Nephron progenitor cell (in vitro differentiated cells): ENCODE measurements around the gene USH2A.

Experiments
- DNase-seq: peaks from one replicate; pipeline ENCODE4 v3.0.0; 2021
- H3K27ac Mint-ChIP-seq: 2 replicates; pipeline ENCODE4 v1.8.0; 2021; ENCODE audit warnings: mild to moderate bottlenecking, moderate library complexity, mixed read lengths
- H3K27me3 Mint-ChIP-seq: 2 replicates; pipeline ENCODE4 v1.8.0; 2021; ENCODE audit warnings: mild to moderate bottlenecking, low read depth, mixed read lengths; ENCODE audit not compliant: poor library complexity
- H3K36me3 Mint-ChIP-seq: 2 replicates; pipeline ENCODE4 v1.8.0; 2021; ENCODE audit warnings: low read depth, mixed read lengths
- H3K4me1 Mint-ChIP-seq: 2 replicates; pipeline ENCODE4 v1.8.0; 2021; ENCODE audit warnings: mixed read lengths
- H3K4me3 Mint-ChIP-seq: 2 replicates; pipeline ENCODE4 v1.8.0; 2021; ENCODE audit warnings: mild to moderate bottlenecking, moderate library complexity, mixed read lengths
- H3K9me3 Mint-ChIP-seq: 2 replicates; pipeline ENCODE4 v1.8.0; 2021; ENCODE audit warnings: mild to moderate bottlenecking, moderate library complexity, mixed read lengths
- CTCF ChIP-seq: fragments of 200-600 bp; sonication (generic); IDR thresholded peaks from 2 replicates; pipeline ENCODE4 v1.5.0; 2021; ENCODE audit warnings: antibody characterized with exemption

USH2A gene

GRCh38 chr1:215717677-215718426 lies 705.4 kb downstream of the USH2A start:
- Mint-ChIP-seq H3K9me3 (no peaks in the 10 kb centered on the region), H3K27me3 (peaks cover 11% of the 10 kb centered on the region), H3K36me3 (no peaks in the 10 kb centered on the region), H3K4me1 (no peaks in the 10 kb centered on the region), H3K27ac (no peak overlapping the region), H3K4me3 (no peak overlapping the region)
- no peak for DNase-seq
- no peak for TF ChIP-seq CTCF

GRCh38 chr1:215710899-215711225 lies 712.4 kb downstream of the USH2A start:
- no peaks in the 10 kb centered on the region for H3K4me1 Mint-ChIP-seq
- H3K27me3 Mint-ChIP-seq: peaks cover 7% of the 10 kb centered on the region
- no peaks in the 10 kb centered on the region for H3K36me3 Mint-ChIP-seq
- TF ChIP-seq CTCF: no peak
- H3K4me3 Mint-ChIP-seq: no peak overlapping the region
- no peak overlapping the region for H3K27ac Mint-ChIP-seq
- H3K9me3 Mint-ChIP-seq: no peaks in the 10 kb centered on the region
- DNase-seq: no peak

DNA sequence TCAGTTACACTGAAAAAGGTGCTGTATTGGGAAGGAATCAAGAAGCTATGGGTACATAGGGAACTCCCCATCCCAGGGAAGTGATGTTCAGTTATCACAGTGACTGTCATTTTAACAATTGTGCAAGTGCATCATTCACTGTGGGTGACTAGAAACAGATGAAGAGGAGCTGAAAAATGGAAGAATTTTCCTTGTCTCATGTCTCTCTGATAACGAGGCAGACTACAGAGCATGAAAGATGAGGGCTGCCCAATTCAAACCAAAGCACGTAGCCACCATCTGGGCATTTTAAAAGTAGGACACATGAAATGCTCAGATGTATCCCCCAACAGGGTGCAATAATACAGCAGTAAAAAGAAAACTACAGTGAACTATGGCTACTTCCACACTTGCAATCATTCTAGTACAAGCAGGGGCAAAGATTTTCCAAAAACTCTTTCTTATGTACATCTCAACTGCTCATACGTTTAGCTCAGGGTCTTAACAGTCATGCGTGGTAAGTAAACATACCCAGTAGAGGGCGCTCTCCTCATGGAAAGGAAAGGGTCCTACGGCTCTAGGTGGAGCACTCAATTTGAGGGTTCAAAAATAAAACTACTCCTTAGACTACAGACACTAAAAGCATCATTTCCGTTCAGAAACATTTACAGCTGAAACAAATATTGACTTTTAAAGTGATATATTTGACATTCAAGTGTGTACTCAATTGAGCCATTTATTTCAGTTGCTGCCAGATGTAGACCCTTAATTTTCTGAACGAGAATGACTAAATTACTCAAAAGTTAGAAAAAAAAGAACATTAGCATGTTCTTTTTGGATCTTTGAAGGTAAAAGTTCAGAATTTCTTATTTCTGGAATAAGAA lies 713.0 kb downstream of the USH2A start:
- no peak overlapping the region for H3K4me3 Mint-ChIP-seq
- no peak overlapping the region for H3K27ac Mint-ChIP-seq
- no peaks in the 10 kb centered on the region for H3K9me3 Mint-ChIP-seq
- TF ChIP-seq CTCF: peak; percentile 72
- no peaks in the 10 kb centered on the region for H3K4me1 Mint-ChIP-seq
- DNase-seq: peak; percentile 41
- no peaks in the 10 kb centered on the region for H3K36me3 Mint-ChIP-seq
- peaks cover 7% of the 10 kb centered on the region for H3K27me3 Mint-ChIP-seq

DNA sequence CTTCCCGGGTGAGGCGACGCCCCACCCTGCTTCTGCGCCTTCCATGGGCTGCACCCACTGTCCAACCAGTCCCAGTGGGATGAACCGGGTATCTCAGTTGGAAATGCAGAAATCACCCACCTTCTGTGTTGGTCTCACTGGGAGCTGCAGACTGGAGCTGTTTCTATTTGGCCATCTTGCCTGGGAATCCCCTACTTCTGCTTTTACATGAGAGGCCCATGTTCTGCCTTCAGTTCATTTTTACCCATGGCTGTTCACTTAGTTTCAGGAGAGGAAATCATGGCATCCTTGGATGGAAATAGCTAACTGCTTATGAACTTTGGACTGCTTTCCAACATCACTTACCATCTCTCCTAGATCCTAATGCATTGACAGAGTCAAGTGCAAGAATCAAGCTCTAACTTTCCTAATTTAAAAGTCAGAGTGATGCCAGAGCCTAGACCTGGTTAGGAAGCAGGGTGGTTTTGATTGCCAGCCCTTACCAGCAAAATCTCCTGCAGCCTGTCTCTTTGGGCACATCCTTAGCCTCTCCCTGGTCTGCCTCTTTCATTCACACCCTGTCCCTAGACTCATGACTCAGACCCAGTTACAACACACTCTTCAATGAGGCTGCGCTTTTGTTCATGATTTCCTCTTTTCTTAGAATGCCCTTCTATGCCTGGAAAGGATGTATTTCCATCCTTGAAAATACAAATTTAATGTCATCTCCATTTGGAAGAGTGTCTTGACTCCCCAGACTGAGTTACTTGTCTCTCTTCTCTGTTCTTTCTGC lies 719.0 kb downstream of the USH2A start:
- Mint-ChIP-seq H3K9me3 (peaks cover 27% of the 10 kb centered on the region), H3K36me3 (no peaks in the 10 kb centered on the region), H3K4me1 (no peaks in the 10 kb centered on the region), H3K27me3 (peaks cover 8% of the 10 kb centered on the region), H3K27ac (no peak overlapping the region), H3K4me3 (no peak overlapping the region)
- no peak for DNase-seq
- no peak for TF ChIP-seq CTCF

DNA sequence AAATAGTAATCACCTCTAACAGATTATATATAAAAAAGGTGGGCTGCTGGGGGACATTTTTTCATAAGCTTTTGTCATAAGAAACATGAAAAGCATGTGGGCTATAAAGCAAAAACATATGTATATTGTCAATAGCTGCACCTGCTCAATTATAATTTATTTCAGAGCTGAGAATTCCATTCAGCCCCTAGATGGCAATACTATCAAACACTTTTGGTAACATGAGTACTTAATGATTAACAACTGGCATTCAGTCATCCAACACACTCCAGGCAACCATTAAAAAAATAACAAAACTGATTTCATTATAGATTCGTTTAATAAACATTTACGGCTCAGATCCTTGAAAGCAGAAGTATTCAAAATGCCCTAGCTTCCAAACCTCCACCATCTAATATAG lies 741.0 kb downstream of the USH2A start:
- no peaks in the 10 kb centered on the region for H3K36me3 Mint-ChIP-seq
- peaks cover 3% of the 10 kb centered on the region for H3K27me3 Mint-ChIP-seq
- no peak overlapping the region for H3K4me3 Mint-ChIP-seq
- H3K9me3 Mint-ChIP-seq: no peaks in the 10 kb centered on the region
- H3K4me1 Mint-ChIP-seq: no peaks in the 10 kb centered on the region
- DNase-seq: no peak
- no peak overlapping the region for H3K27ac Mint-ChIP-seq
- TF ChIP-seq CTCF: no peak
